K562 (cell line): ENCODE measurements around the gene SVIL. TPM values are rescaled to one million over a fixed set of nuclear protein-coding genes. Genes with fewer than 3 reads are reported as not detected.

Experiments
- ATAC-seq: fragments of 200-7000 bp; cut with Tn5 transposase; 3 replicates; pipeline ENCODE4 v1.9.1; 2020; ENCODE audit warnings: moderate library complexity
- BruUV-seq: library from RNA; stranded (reverse); fragments of 400-500 nt; replicated peaks from 2 replicates; lab custom pipeline; 2021; lab: Mats Ljungman, UMichigan
- CTCF ChIA-PET: fragments of 300-600 bp; formaldehyde crosslinking; extraction: SDS; loops from one replicate; lab custom pipeline; 2021; ENCODE audit warnings: low intra/inter-chr PET ratio; lab: Yijun Ruan, JAX
- POLR2A ChIA-PET: fragments of 300-600, 350-650 bp; sonication (Branson Sonifier 250); formaldehyde crosslinking; extraction: SDS; loops from one replicate; lab custom pipeline; 2021; ENCODE audit warnings: antibody characterized with exemption, inconsistent platforms; lab: Yijun Ruan, JAX
- DNase-seq, 4 experiments: peaks; one replicate each; pipeline versions ENCODE4 v3.0.0 to v3.0.0-alpha.2; 2011 to 2018; ENCODE audit warnings: low spot score in 3 of 4, mixed read lengths in 3 of 4; ENCODE audit errors: extremely low read depth in 1 of 4
- FAIRE-seq: peaks from 2 replicates; lab custom pipeline; 2011; peaks lifted over from hg19 to GRCh38; lab: Jason Lieb, UNC
- H2AFZ ChIP-seq: 2 replicates; pipeline ENCODE4 v1.6.0; 2011; ENCODE audit warnings: low read depth, low read length, control low read depth, inconsistent platforms
- H3K27ac ChIP-seq: fragments of 200-600 bp; 3 replicates; pipeline ENCODE4 v1.8.0; 2011; ENCODE audit warnings: low read depth, mild to moderate bottlenecking, control low read depth, inconsistent platforms, low read length, moderate library complexity, mixed read lengths; ENCODE audit errors: extremely low read depth
- H3K27me3 ChIP-seq, 2 experiments: fragments of 300-600 bp in 1 of 2; 2 replicates in 1 of 2; 3 replicates in 1 of 2; pipeline versions ENCODE4 v1.6.0 to v1.8.0; 2011; ENCODE audit warnings: inconsistent platforms in 2 of 2, low read length in 2 of 2, mild to moderate bottlenecking in 1 of 2, mixed read lengths in 1 of 2, moderate library complexity in 1 of 2; ENCODE audit not compliant: control insufficient read depth in 2 of 2, insufficient read depth in 2 of 2
- H3K36me3 ChIP-seq: fragments of 300-600 bp; 3 replicates; pipeline ENCODE4 v1.8.0; 2011; ENCODE audit warnings: mild to moderate bottlenecking, low read length, inconsistent platforms; ENCODE audit not compliant: control insufficient read depth, insufficient read depth
- H3K4me1 ChIP-seq, 2 experiments: fragments of 200-600 bp in 1 of 2; replicated peaks in 1 of 2; 2 replicates in 1 of 2; 3 replicates in 1 of 2; pipeline versions ENCODE4 v1.5.1 to v1.8.0; 2011; ENCODE audit warnings: inconsistent platforms in 2 of 2, low read length in 2 of 2, mild to moderate bottlenecking in 1 of 2, mixed read lengths in 1 of 2, moderate library complexity in 1 of 2; ENCODE audit not compliant: control insufficient read depth in 2 of 2, insufficient read depth in 2 of 2
- H3K4me2 ChIP-seq: 2 replicates; pipeline ENCODE4 v1.6.1; 2011; ENCODE audit warnings: low read length, control low read depth, inconsistent platforms, mixed read lengths; ENCODE audit not compliant: insufficient read depth
- H3K4me3 ChIP-seq: fragments of 200-600 bp; sonication (generic), shearing (Covaris generic); 2 replicates; pipeline ENCODE4 v1.5.1; 2016; ENCODE audit warnings: control low read depth, inconsistent platforms
- H3K79me2 ChIP-seq: fragments of 200-600 bp; 3 replicates; pipeline ENCODE4 v1.8.0; 2011; ENCODE audit warnings: low read length, inconsistent platforms; ENCODE audit not compliant: control insufficient read depth, insufficient read depth
- H3K9ac ChIP-seq, 2 experiments: 2 replicates each; pipeline versions ENCODE4 v1.6.0 to v1.6.1; 2011; ENCODE audit warnings: low read depth in 2 of 2, low read length in 2 of 2, control low read depth in 1 of 2, inconsistent platforms in 1 of 2, mild to moderate bottlenecking in 1 of 2, mixed read lengths in 1 of 2; ENCODE audit not compliant: insufficient read depth in 1 of 2
- H3K9me1 ChIP-seq: one replicate; pipeline ENCODE4 v1.6.0; 2011; ENCODE audit warnings: inconsistent platforms, mild to moderate bottlenecking, low read length, moderate library complexity; ENCODE audit not compliant: control insufficient read depth, insufficient read depth
- H3K9me3 ChIP-seq: replicated peaks from 2 replicates; pipeline ENCODE4 v1.5.1; 2011; ENCODE audit warnings: low read depth, low read length, inconsistent platforms; ENCODE audit not compliant: control insufficient read depth, insufficient read depth
- H4K20me1 ChIP-seq: replicated peaks from 2 replicates; pipeline ENCODE4 v1.6.1; 2011; ENCODE audit warnings: low read length, inconsistent platforms, mixed read lengths; ENCODE audit not compliant: control insufficient read depth, insufficient read depth
- ATF3 ChIP-seq, 2 experiments: fragments of 450-650 bp in 1 of 2; sonication (generic) in 1 of 2; formaldehyde crosslinking in 1 of 2; IDR thresholded peaks in 1 of 2; conservative IDR thresholded peaks in 1 of 2; 2 replicates each; pipeline versions ENCODE4 v1.6.1 to v1.8.1; 2016 to 2023; ENCODE audit warnings: mild to moderate bottlenecking in 2 of 2, moderate library complexity in 2 of 2, inconsistent platforms in 1 of 2, missing genetic modification reagents in 1 of 2
- CREB3 ChIP-seq: fragments of 450-650 bp; conservative IDR thresholded peaks from 2 replicates; pipeline ENCODE4 v1.6.1; 2016; ENCODE audit warnings: missing genetic modification characterization, low read depth, mild to moderate bottlenecking, missing compliant biosample characterization, moderate library complexity
- ERF ChIP-seq: fragments of 450-650 bp; formaldehyde crosslinking; IDR thresholded peaks from 2 replicates; pipeline ENCODE4 v1.4.0; 2020; ENCODE audit warnings: mild to moderate bottlenecking, mixed read lengths
- NFIC ChIP-seq: fragments of 450-650 bp; IDR thresholded peaks from 2 replicates; pipeline ENCODE4 v1.6.1; 2017; ENCODE audit warnings: mild to moderate bottlenecking, inconsistent platforms
- SMARCC2 ChIP-seq: fragments of 450-650 bp; IDR thresholded peaks from 2 replicates; pipeline ENCODE4 v1.6.1; 2017; ENCODE audit warnings: antibody characterized with exemption, moderate library complexity, mild to moderate bottlenecking, low read depth
- TAF15 ChIP-seq: fragments of 200-400 bp; formaldehyde crosslinking; IDR thresholded peaks from 2 replicates; pipeline ENCODE4 v1.6.1; 2017; ENCODE audit warnings: mild to moderate bottlenecking, low read depth, low read length, moderate library complexity
- TCF15 ChIP-seq: fragments of 250-450 bp; sonication (Bioruptor Pico); IDR thresholded peaks from 2 replicates; pipeline ENCODE4 v1.8.0; 2022; ENCODE audit warnings: moderate library complexity, mild to moderate bottlenecking, inconsistent platforms
- TCF7L2 ChIP-seq: fragments of 150-350 bp; IDR thresholded peaks from 2 replicates; pipeline ENCODE4 v1.6.1; 2016; ENCODE audit warnings: low read depth, mild to moderate bottlenecking, low read length, moderate library complexity
- TOE1 ChIP-seq, 2 experiments: fragments of 450-650 bp in 1 of 2; sonication (generic) in 1 of 2; formaldehyde crosslinking in 1 of 2; IDR thresholded peaks; 2 replicates each; pipeline versions ENCODE4 v1.7.1 to v1.8.0; 2016 to 2022; ENCODE audit warnings: borderline replicate concordance in 2 of 2, mild to moderate bottlenecking in 2 of 2, antibody characterized with exemption in 1 of 2, inconsistent platforms in 1 of 2, low read depth in 1 of 2, missing genetic modification reagents in 1 of 2, moderate library complexity in 1 of 2
- ZFX ChIP-seq: sonication (generic); formaldehyde crosslinking; IDR thresholded peaks from 2 replicates; pipeline ENCODE4 v1.8.0; 2022; ENCODE audit warnings: mild to moderate bottlenecking, missing genetic modification reagents, moderate library complexity
- WGBS: fragments of 100-300 bp; shearing (Covaris generic); methylation state at CpG from one replicate; pipeline ENCODE4 v1.1.6; 2016; ENCODE audit warnings: low coverage, mixed read lengths; ENCODE audit not compliant: insufficient coverage; ENCODE audit errors: missing lambda C conversion rate; 5-methylcytosine and 5-hydroxymethylcytosine counted together
- in situ Hi-C: fragments of 300-500 bp; cut with MboI; formaldehyde crosslinking; loops from 4 replicates; pipeline ENCODE4 v1.15.0; 2018; ENCODE audit warnings: inconsistent platforms, mixed read lengths
- intact Hi-C: fragments of 100-400 bp; cut with micrococcal nuclease; formaldehyde crosslinking; loops from 2 replicates; pipeline ENCODE4 v1.14.2; 2022
- polyA plus RNA-seq, 8 experiments: library from polyadenylated mRNA; depleted of rRNA in 4 of 8; stranded (reverse) in 5 of 8; unstranded in 3 of 8; fragments of >200 nt; fragmentation: Nextera tagmentation in 2 of 8; fragmentation: Illumina TruSeq in 1 of 8; extraction: Ambion mirVana in 2 of 8; extraction: Trizol in 1 of 8; gene quantifications; 2 replicates each; pipeline versions ENCODE4 v1.2.1 to v1.2.3, GENCODE V29; 2011 to 2014; ENCODE audit warnings: inconsistent platforms in 1 of 8, missing spikeins in 1 of 8
- total RNA-seq, 7 experiments: library from RNA; depleted of rRNA in 6 of 7; stranded (reverse); fragments of >200 nt in 6 of 7; fragmentation: Illumina TruSeq in 2 of 7; extraction: Trizol in 2 of 7; gene quantifications; 2 replicates each; pipeline versions ENCODE4 v1.2.1 to v1.2.3, GENCODE V29; 2011 to 2021; ENCODE audit warnings: low replicate concordance in 1 of 7
- TF ChIP-seq, protein P1 (sequence below): fragments of 250-450 bp; sonication (Bioruptor Pico); IDR thresholded peaks from 2 replicates; pipeline ENCODE4 v1.8.0; 2021; ENCODE audit warnings: moderate library complexity, mild to moderate bottlenecking, inconsistent platforms

The SVIL gene
- total and polyA plus RNA-seq, 9 of the 15 experiments (the other 6 are each of a cell fraction or from before 2014, with no cell fraction given) = under 0.01 to 0.18 (median 0.05) TPM; not detected in 3

DNA sequence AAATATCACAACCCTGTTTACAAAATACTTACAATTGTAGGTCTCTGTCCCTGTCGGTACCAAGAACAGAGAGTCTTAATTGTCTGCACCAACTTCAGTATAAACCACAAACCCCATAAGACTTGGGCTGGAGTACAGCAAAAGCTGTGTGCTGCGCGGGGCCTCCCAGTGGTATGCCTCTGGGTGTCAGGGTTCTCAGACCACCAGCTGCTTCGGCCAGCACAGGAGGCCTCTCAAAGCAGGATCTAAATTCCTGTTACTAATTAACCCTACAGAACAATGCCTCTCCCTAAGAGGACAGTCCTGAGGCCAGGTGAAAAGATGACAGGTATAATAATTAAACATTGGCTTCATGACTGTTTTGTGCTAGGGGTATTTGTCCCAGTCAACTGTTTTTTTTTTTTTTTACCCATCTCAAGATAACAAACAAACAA, 957 bp upstream of the SVIL start:
- Histone ChIP-seq H3K9me1 (no peaks in the 10 kb centered on the region), H3K36me3 (no peaks in the 10 kb centered on the region), H4K20me1 (no peaks in the 10 kb centered on the region), H3K27me3 (peaks cover 0 to 4% of the 10 kb centered on the region in 2 experiments; a peak in 1 of 5 replicates), H3K4me1 (no peaks in the 10 kb centered on the region), H3K79me2 (no peaks in the 10 kb centered on the region), H3K4me3 (no peak overlapping the region), H3K27ac (no peak overlapping the region), H2AFZ (no peak overlapping the region), H3K9me3 (no peaks in the 10 kb centered on the region), H3K4me2 (no peak overlapping the region), H3K9ac (no peak overlapping the region)
- no TSS peak for BruUV-seq
- intact Hi-C loops = no loop called here
- in situ Hi-C loops = no loop called here
- ChIA-PET POLR2A (no interaction called here), CTCF (no interaction called here)
- no peak for FAIRE-seq
- 0% methylated on average over 4 of the region's 4 CpGs for WGBS
- no peak for ATAC-seq
- DNase-seq = no peak
- no peak for TF ChIP-seq TOE1 (IDR thresholded peaks at IDR 0.05; ENCODE audit: borderline replicate concordance)
- no peak for TF ChIP-seq TOE1 (CRISPR knock-in tag; IDR thresholded peaks at IDR 0.05; ENCODE audit: borderline replicate concordance, low read depth)
- no peak for TF ChIP-seq TAF15
- no peak for TF ChIP-seq TCF15 (CRISPR knock-in tag)
- no peak for TF ChIP-seq TCF7L2

GRCh38 chr10:29634105-29634504, 666 bp downstream of the SVIL start:
- intact Hi-C loops = no loop called here
- no peak for TF ChIP-seq ERF (CRISPR knock-in tag)
- TF ChIP-seq SMARCC2 = no peak
- TF ChIP-seq NFIC = no peak
- no peak for TF ChIP-seq ATF3 (IDR thresholded peaks at IDR 0.05)
- TF ChIP-seq ATF3 (CRISPR knock-in tag; conservative IDR thresholded peaks at IDR 0.05) = no peak
- TF ChIP-seq CREB3 (tag) = no peak
- TF ChIP-seq, protein P1, sequence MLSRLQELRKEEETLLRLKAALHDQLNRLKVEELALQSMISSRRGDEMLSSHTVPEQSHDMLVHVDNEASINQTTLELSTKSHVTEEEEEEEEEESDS (CRISPR knock-in tag) = no peak
- no peak for TF ChIP-seq ZFX (CRISPR knock-in tag)

More at GRCh38 chr10:29634105-29634504, 666 bp downstream of the SVIL start:
- no peak overlapping the region for H3K9ac ChIP-seq
- ChIA-PET POLR2A (no interaction called here), CTCF (interaction anchor here (0.6 kb wide), 1 partner anchor 87 kb away, joined by 3 read pairs; no protein-coding TSS in a partner anchor)
- H3K27ac ChIP-seq = no peak overlapping the region
- DNase-seq = no peak
- H3K4me3 ChIP-seq = no peak overlapping the region
- no peaks in the 10 kb centered on the region for H3K4me1 ChIP-seq
- no peaks in the 10 kb centered on the region for H3K79me2 ChIP-seq
- H3K27me3 ChIP-seq = peaks cover 0 to 8% of the 10 kb centered on the region in 2 experiments; a peak in 1 of 5 replicates
- H3K4me2 ChIP-seq = no peak overlapping the region
- no peak for ATAC-seq
- FAIRE-seq = no peak
- WGBS = 0% methylated on average over 2 of the region's 2 CpGs
- no peak overlapping the region for H2AFZ ChIP-seq
- BruUV-seq = no TSS peak
- no peaks in the 10 kb centered on the region for H3K9me1 ChIP-seq
- no peaks in the 10 kb centered on the region for H3K36me3 ChIP-seq
- H3K9me3 ChIP-seq = no peaks in the 10 kb centered on the region
- no peaks in the 10 kb centered on the region for H4K20me1 ChIP-seq
- in situ Hi-C loops = no loop called here
